ENCODE measurements around the gene LCN12. TPM values are rescaled to one million over a fixed set of nuclear protein-coding genes. Genes with fewer than 3 reads are reported as not detected.

Gene LCN12
- total RNA-seq, 1 donor from 2014 or later = not detected

DNA sequence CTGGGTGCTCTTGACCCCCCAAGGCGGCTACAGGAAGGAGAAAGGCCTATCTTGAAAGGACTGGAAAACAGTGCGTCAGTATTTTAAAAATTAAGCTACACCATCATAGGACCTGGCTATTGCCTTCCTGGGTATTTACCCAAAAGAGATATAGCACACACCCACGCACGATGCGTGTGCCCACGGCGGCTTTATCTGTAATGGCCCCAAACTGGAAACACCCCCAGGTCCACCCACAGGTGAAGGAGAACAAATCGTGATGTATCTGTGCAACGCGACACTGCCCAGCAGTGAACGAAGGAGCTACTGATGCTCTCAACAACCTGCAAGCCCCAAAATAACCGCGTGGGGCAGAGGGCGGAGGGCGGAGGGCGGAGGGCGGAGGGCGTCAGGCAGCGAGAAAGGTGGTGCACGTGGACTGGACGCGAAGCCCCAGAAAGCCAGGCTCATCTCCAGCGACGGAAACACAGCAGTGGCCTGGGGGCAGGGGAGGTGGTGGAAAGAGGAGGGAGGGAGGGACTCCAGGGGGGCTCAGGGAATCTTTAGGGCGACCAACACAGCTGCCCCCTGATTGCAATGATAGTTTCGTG lies 12.9 kb downstream of the LCN12 start:
- no peak for FAIRE-seq
- no peak for TF ChIP-seq EZH2 (IDR thresholded peaks at IDR 0.05; ENCODE audit: insufficient read depth, low read length)
- TF ChIP-seq, protein P1, sequence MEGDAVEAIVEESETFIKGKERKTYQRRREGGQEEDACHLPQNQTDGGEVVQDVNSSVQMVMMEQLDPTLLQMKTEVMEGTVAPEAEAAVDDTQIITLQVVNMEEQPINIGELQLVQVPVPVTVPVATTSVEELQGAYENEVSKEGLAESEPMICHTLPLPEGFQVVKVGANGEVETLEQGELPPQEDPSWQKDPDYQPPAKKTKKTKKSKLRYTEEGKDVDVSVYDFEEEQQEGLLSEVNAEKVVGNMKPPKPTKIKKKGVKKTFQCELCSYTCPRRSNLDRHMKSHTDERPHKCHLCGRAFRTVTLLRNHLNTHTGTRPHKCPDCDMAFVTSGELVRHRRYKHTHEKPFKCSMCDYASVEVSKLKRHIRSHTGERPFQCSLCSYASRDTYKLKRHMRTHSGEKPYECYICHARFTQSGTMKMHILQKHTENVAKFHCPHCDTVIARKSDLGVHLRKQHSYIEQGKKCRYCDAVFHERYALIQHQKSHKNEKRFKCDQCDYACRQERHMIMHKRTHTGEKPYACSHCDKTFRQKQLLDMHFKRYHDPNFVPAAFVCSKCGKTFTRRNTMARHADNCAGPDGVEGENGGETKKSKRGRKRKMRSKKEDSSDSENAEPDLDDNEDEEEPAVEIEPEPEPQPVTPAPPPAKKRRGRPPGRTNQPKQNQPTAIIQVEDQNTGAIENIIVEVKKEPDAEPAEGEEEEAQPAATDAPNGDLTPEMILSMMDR (IDR thresholded peaks at IDR 0.05; ENCODE audit: insufficient read depth, low read depth, low read length) = no peak
- peaks cover 4% of the 10 kb centered on the region for H3K4me1 ChIP-seq (ENCODE audit: insufficient read depth, low read length)

DNA sequence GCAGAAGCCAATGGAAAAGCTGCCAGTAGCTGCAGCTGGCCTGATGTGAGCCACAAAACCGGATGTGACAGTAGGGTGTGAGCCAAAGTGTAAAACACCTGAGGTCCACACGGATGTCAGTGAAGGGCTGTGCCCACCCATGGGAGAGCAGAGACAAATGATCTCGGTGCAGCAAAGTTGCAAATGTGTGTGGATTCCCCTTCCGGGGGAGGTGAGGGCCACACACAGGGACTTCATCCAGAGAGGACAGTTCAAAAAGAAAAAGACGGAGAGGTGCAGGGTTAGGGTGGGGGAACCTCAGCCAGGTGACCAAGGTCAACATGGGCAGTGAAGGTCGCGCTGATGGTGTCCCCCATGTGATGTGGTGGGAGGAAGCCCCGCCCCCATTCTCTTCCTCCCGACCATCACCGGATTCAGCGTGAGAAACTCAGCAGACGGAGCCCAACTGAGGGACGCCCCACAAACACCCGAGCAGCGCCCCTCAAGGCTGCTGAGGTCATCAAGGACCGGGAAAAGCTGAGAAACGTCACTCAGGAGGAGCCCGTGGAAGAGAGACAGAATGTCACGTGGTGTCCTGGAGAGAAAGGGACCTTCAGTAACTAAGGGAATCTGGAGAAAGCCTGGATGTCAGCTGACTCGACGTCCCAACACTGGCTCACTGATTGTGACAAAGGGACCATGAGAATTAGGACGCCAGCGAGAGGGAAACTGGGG lies 13.9 kb downstream of the LCN12 start:
- H3K4me2 ChIP-seq (ENCODE audit: low read length) = peak overlapping the region; percentile 12
- no peak overlapping the region for H3K9ac ChIP-seq (ENCODE audit: low read length)
- no peak overlapping the region for H2AFZ ChIP-seq (ENCODE audit: low read depth, low read length)

More for the DNA sequence above, 12.9 kb downstream of the LCN12 start:
- H3K9me3 ChIP-seq (ENCODE audit: insufficient read depth, low read depth, low read length) = no peaks in the 10 kb centered on the region
- H3K27me3 Mint-ChIP-seq (ENCODE audit: low read depth, unreplicated experiment) = peaks cover 11% of the 10 kb centered on the region
- no peak overlapping the region for H3K4me3 ChIP-seq (ENCODE audit: insufficient read depth, low read depth, low read length)
- H3K27me3 ChIP-seq (ENCODE audit: insufficient read depth, low read length) = no peaks in the 10 kb centered on the region
- no peaks in the 10 kb centered on the region for H3K36me3 Mint-ChIP-seq (ENCODE audit: low read depth, unreplicated experiment)
- H3K27ac ChIP-seq (ENCODE audit: low read depth, low read length) = no peak overlapping the region
- no peak overlapping the region for H3K27ac Mint-ChIP-seq (ENCODE audit: unreplicated experiment)
- no peak overlapping the region for H2AFZ ChIP-seq (ENCODE audit: low read depth, low read length)
- H3K36me3 ChIP-seq (ENCODE audit: insufficient read depth, low read length) = no peaks in the 10 kb centered on the region
- no peak overlapping the region for H3K4me3 Mint-ChIP-seq (ENCODE audit: unreplicated experiment)
- H3K9me3 Mint-ChIP-seq (ENCODE audit: unreplicated experiment) = no peaks in the 10 kb centered on the region
- no peak for DNase-seq (ENCODE audit: low read depth)
- H3K9ac ChIP-seq (ENCODE audit: low read length) = no peak overlapping the region
- peaks cover 4% of the 10 kb centered on the region for H3K4me1 Mint-ChIP-seq (ENCODE audit: low read depth, unreplicated experiment)
- no peaks in the 10 kb centered on the region for H3K79me2 ChIP-seq (ENCODE audit: insufficient read depth, low read length)
- H3K4me2 ChIP-seq (ENCODE audit: low read length) = no peak overlapping the region
- H4K20me1 ChIP-seq (ENCODE audit: insufficient read depth, low read length) = no peaks in the 10 kb centered on the region

More for the DNA sequence above, 13.9 kb downstream of the LCN12 start:
- H3K9me3 ChIP-seq (ENCODE audit: insufficient read depth, low read depth, low read length) = no peaks in the 10 kb centered on the region
- DNase-seq (ENCODE audit: low read depth) (no peak), FAIRE-seq (no peak)
- no peak for TF ChIP-seq EZH2 (IDR thresholded peaks at IDR 0.05; ENCODE audit: insufficient read depth, low read length)
- TF ChIP-seq, protein P1 (IDR thresholded peaks at IDR 0.05; ENCODE audit: insufficient read depth, low read depth, low read length) = no peak
- Mint-ChIP-seq H3K27ac (ENCODE audit: unreplicated experiment) (no peak overlapping the region), H3K36me3 (ENCODE audit: low read depth, unreplicated experiment) (no peaks in the 10 kb centered on the region), H3K4me3 (ENCODE audit: unreplicated experiment) (peak overlapping the region; percentile 37), H3K27me3 (ENCODE audit: low read depth, unreplicated experiment) (peaks cover 11% of the 10 kb centered on the region), H3K9me3 (ENCODE audit: unreplicated experiment) (no peaks in the 10 kb centered on the region), H3K4me1 (ENCODE audit: low read depth, unreplicated experiment) (no peaks in the 10 kb centered on the region)
- no peak overlapping the region for H3K27ac ChIP-seq (ENCODE audit: low read depth, low read length)
- H3K27me3 ChIP-seq (ENCODE audit: insufficient read depth, low read length) = no peaks in the 10 kb centered on the region
- no peak overlapping the region for H3K4me3 ChIP-seq (ENCODE audit: insufficient read depth, low read depth, low read length)
- no peaks in the 10 kb centered on the region for H3K79me2 ChIP-seq (ENCODE audit: insufficient read depth, low read length)
- no peaks in the 10 kb centered on the region for H4K20me1 ChIP-seq (ENCODE audit: insufficient read depth, low read length)
- H3K4me1 ChIP-seq (ENCODE audit: insufficient read depth, low read length) = peaks cover 4% of the 10 kb centered on the region
- no peaks in the 10 kb centered on the region for H3K36me3 ChIP-seq (ENCODE audit: insufficient read depth, low read length)

Data from astrocyte (in vitro differentiated cells and primary cell).